Measurements from ENCODE around the gene JARID2.

JARID2 gene

DNA sequence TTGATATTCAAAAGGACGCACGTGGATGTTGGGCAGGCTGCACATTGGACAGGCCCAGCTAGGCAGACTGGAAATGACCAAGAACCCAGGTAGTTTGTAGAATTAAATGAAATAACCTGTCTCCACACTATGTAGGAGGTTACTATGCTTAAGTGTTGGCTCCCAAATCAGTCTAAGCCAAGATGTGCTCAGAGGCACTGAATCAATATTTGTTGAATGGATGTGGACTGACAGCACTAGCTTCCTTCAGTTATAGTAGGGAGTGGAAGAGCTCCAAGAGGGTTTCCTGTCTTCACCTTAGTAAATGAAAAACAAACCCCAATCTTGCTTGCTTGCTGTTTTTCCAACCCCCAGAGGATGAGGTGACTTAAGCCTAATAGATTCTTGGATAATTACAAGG, 180.5 kb downstream of the JARID2 start:
- no peak for DNase-seq

DNA sequence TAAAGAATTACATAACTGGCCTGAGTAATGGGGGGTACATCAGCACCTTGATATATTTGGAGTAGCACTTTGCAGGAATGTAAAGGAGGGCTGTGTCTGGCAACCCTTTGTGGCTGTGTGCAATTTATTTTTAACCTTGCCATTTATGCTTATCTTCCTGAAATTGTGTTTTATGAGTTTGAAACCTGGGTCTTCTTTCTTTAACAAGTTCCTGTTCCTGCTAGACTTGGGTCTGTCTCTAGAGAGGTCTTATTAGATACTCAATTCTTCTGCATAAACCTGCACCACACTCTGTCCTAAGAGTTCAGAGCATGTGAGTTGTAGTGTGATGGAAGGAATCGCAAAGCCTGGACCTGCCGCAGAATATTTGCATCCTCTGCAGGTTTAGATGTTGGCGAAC, 181.0 kb downstream of the JARID2 start:
- DNase-seq: no peak

DNA sequence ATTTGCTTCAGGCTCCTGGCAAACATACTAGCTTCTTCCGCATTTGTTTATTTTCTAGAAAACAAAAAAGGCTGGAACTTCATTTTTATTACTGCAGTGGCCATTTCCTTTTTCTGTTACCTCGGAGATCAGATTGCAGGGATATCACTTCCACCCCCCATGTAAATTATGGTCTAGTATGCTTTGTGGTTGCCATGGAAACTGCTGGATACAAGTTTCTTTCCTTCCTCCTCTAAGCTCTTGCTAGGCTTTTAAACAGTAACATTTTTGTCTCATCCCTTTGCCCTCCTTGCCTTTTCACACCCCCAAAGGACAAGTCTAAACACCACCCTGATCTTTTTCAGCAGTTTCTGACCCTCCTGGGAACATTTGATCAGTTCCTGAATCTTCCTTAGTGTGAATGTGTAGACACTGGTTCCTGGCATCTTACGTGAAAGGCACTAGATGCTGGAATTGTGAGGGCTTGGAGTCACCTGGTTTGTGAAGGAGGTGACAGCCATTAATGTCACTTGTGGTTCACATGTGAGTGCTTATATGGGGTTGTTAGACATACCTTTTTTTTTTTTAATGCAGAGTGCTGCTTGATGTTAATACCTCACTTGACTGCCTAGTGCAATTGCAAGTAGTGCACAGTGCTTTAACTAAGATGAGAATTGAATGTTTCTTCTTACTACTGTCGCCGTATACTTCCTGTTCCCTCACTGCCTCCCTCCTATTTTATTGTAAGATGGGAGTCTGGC, 181.6 kb downstream of the JARID2 start:
- peak; percentile 74 to 94 (median 86) for DNase-seq

DNA sequence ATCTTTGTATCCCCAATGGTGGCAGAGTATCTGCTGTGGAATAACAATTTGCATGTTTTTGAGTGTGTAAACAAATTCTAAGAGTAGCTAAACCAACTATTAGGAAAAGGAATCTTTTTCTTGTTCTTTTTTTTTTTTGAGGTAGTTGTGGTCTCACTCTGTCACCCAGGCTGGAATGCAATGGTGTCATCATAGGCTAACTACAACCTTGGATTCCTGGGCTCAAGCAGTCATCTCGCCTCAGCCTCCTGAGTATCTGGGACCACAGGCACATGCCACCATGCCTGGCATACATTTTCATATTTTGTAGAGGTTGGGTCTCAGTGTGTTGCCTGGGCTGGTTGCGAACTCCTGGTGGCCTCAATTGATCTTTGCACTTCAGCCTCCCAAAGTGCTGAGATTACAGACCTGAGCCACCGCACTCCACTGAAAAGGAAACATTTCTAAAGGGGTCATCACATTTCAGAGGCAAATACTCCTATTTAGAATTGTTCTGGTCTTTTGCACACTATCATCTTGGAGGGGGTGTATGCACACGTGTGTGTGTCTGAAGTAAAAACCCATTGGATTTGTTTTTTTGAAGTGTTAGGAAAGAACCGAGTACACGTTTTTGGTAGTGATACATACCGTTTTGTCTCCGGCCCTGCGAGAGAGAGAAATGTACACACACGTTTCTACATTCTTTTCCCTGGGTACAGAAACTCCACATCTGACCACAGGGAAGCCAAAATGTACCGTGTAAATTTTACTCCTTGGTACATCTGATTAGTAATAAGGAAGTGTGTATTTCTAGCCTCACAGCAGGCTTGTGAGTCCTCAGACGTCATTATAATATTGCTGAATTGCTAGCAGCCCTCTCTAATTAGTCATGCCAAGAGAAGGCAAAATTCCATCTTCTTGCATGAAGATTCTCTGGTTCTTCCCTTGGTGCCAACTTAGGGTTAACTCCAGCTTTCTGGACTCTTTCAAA, 183.6 kb downstream of the JARID2 start:
- peak; percentile 57 to 89 (median 72) for DNase-seq

DNA sequence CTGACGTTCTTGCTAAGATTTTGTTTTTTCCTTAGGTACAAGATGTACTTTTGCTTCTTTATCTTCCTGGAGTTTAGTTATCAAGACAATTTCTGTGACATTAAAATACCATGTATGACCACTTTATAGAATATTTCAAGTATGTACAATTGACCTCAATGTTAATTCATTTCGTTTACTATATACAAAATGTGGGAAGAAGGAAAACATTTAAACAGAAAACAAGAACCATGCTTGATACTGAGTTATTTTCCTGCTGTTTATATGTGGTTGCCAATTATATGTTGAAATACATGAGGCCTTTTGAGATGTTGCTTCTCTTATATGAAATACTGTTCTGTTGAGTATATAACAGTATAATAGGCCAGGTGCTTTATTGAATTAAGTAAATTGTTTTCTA, 184.3 kb downstream of the JARID2 start:
- no peak for DNase-seq

DNA sequence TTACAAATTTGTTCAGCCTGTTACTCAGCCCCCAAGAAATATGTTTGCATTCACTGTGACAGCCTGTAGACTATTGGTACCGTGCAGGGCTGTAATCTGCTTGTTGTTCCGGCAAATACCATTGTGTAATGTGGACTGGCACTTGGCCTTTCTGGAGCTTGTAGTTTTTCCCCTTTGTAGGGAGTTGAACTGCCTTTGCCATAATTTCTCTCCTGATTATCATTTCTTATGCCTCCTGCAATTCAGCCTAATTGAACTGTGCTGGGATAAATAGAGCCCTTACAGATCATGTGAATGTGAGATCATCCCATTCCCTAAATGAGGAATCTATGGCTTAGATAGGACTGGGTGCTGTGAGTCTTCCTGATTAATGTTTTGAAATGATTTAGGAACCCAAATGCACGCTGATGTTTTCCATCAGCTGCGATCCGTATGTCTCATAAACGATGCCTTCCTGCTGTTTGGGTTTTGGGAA, 185.1 kb downstream of the JARID2 start:
- DNase-seq: no peak

DNA sequence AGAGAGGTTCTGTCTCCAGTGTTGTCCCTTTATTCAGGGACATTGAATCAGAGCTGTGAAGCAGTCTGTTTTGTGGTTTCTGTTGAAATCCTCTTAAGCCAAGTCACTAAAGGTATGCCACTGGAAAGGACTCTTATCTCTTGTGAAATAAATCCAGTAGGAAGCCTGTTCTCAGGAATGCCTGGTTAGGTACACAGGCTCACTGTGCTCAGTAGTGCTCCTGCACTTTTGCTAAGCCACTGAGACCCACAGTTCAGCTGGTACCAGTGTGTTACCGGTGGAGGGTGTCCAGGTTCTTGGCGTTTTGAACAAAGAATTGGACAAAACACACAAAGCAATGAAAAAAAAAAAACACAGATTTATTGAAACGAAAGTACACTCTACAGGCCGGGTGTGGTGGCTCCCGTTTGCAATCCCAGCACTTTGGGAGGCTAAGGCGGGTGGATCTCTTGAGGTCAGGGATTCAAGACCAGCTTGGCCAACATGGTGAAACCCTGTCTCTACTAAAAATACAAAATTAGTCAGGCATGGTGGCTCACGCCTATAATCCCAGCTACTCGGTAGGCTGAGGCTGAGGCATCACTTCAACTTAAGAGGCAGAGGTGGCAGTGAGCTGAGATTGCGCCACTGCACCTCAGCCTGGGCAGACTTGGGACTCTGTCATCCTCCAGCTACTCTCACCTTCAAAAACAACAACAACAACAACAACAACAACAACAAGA, 186.1 kb downstream of the JARID2 start:
- DNase-seq: peak in 2 of 4 experiments; percentile 49 to 57

DNA sequence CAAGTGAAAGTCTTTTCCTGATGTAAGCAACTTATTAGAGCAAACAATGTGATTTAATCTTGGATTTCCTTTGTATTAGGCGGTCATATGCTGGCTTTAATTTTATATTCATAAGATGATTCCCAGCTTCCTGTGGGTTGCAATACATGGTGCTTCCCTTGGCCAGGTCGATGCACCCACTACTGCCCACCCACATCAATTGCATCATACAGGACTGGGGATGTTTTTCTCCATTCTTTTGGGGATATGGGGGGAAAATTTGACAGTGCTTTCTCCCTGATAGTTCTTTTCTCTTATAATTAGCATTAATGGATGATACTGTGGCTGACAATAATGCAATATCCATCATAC, 187.6 kb downstream of the JARID2 start:
- peak in 1 of 4 experiments; percentile 27 for DNase-seq

DNA sequence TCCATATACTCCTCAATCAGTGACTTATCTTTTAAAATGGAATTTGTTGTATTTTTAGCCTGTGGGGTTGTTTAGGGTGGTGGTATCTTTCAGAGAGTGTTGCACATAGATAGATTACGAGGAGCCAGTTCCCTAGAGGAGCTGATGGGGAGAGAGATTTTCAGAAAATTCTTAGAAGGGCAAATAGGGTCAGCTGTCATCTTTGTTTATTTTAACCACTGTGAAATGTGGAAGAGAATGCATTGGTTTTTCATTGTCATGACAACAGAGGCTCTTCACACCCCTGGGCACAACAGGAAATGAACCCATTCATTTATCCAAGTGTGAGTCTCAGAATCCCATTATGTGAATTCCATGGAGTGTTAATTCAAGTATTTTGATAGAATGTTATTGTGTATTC, 188.4 kb downstream of the JARID2 start:
- DNase-seq: no peak

DNA sequence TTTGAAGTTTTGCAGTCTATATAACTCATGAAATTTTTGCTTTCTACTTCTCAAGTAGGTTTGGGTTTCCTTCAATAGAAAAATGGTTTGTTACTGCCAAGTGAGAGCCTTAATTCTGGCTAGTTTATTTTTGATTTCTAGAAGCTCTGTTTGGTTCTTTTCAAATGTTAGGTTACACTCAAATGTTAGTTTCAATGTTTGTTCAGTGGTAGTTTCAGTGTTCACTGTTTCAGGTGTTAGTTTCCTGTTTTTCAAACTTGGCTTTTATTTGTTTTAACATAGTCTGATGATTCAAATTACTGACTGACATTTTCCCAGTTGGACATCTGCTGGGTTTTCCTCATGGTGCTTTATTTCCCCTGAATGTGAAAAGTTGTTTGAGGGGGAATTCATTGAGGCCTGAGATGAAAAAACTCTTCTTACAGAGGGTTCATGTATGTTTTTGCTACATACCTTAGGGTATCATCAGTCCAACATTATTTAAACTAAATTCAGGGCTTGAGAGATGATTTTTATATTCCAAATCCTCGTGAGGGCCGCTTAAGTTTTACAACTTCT, 189.0 kb downstream of the JARID2 start:
- DNase-seq: no peak

DNA sequence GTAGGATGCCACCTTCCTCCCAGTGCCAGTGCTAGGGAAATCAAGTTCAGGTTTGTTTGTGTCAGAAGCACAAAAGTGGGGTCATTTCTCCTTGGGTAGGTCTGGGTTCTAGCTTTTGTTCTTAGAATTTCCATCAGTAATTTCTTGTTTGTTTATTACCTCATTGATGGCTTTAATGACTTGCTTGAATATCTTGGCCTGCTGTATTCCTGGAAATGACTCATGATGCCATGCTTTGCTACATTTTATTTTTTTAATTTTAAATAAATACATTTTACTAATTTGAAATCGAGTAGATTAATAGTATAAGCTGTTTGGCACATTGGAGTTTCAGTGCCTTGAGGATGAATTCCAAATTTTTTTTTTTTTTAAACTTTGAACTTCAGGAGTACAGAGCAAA, 189.6 kb downstream of the JARID2 start:
- no peak for DNase-seq

DNA sequence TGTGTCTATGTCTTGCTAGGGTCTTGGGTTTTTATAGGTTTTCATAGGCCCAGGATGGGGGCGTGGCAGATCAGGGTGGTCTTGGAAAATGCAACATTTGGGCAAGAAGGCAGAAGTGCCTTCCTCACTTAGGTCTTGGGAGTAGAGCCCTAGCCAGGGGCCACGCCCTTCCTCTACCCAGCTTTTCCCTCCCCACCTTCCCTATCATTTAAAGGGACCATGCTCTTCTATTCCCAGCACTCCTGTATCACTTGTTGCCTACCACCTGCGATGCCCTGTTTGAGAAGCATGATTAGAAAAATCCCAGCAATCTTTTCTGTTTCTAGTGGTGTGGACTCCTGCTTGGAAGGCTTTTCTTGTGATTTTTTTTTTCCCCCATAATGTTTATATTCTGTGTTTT, 190.6 kb downstream of the JARID2 start:
- no peak for DNase-seq

DNA sequence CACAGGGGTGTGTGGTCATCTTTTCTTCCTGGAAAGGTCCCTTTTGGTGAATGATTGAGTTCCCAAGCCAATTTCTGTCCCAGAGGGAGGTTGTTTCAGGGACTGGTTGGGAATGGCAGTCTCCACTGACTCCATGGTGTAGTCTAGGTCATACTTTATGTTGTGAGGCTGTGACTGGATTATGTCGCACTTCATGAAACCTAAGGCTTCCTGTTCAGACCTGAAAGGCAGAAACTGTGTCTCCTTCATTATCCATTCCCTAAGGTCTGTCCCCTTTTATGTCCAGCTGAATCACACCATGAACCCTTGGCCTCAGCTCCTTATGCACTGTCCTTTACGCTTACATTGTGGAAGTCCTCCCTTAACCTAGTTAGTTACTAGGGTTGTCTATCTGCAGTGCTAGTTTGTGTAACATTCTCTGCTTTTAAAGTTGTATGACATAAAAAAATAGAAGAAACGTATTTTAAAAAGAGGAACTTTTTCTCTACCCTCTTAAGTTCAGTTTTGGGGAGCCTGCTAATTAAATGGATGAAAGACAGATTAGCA, 191.3 kb downstream of the JARID2 start:
- peak in 1 of 4 experiments; percentile 53 for DNase-seq

DNA sequence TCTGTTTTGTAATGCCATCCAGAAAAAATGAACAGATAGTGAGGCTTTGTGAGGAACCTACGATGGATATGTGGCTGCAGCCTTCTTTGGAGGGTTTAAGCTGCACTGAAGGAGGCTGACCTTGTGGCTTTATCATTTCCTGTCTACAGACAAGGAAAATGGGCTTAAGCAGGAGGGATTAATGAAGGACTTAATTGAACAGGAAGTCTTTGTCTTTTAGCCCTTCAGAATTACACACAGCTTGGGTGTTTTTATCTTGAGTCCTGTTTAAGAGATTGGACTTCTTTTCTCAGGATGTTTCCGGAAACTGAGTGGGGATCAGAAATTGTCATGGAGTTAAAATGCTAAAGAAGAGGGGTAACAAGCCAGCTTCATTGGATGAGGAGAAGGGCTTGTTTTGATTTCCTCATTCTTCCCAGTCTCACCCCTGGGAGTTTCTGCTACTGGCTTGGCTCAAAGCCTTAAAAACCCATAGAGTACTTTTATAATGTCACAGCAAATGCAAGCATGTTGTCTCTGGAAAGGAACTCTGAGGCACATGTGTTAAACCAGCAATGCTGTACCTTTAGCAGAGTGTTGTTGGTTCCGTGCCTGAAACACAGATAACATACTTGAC, 193.6 kb downstream of the JARID2 start:
- DNase-seq: no peak

DNA sequence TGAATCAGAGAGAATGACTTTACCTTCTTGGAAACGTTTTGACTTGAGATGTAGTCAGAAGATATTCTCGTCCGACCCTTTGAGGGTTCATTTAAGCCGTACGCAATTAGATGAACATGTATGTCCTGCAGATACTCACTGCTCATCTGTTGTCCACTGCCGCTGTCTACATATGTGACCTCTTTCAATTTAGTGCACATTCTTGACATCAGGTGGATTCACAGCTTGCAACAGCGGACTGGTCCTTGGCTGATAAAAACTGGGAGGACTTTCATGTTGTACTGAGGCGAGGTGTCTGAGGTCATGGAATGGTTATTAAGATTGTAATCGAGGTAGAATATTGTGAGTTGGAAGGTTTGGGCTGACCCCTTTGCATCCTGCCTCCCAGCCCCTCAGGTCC, 194.2 kb downstream of the JARID2 start:
- DNase-seq: no peak

DNA sequence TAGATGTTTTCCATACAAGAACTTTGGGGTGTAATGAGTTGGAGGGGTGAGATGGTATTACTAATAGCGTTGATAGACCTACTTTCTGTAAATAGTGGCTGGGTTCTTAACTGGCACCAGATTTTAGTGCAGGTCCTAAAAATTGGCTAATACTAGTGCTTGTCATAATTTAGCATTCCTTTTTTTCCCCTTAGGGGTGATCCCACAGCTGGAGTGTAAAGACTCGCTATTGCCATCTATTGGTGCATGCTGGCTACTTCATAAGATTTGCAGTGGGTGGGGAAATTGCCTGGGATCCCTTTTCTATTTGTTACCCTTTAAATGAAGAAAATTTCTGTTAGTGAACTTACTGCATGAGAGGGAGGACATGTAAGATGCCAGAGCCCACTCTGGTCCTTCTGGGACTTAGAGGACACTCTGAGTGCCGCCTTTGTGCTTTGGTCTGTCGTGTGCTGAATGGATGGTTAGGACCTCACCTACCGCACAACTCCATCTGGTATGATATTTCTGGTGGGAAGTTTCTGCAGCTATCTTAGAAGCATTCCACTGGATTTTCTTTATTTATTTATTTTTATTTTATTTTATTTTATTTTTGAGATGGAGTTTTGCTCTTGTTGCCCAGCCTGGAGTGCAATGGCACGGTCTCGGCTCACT, 195.5 kb downstream of the JARID2 start:
- DNase-seq: peak; percentile 66 to 83 (median 78)

DNA sequence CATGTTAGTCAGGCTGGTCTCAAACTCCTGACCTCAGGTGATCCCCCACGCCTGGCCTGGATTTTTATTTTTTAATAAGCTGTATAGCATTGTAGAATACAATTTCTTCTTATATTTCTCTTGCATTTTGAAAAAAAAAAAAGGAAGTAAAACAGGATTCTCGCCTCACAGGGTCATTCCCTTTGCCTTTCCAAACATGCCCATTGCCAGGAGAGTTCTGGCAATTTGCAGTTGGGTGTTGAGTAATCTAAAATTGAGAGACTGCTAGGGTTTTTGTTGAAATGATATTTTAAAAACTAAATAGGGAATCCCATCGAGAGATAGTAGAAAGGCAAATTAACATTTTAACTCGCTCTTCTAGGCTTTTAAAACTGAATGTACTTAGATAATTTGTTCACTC, 196.1 kb downstream of the JARID2 start:
- peak; percentile 27 to 66 (median 58) for DNase-seq

DNA sequence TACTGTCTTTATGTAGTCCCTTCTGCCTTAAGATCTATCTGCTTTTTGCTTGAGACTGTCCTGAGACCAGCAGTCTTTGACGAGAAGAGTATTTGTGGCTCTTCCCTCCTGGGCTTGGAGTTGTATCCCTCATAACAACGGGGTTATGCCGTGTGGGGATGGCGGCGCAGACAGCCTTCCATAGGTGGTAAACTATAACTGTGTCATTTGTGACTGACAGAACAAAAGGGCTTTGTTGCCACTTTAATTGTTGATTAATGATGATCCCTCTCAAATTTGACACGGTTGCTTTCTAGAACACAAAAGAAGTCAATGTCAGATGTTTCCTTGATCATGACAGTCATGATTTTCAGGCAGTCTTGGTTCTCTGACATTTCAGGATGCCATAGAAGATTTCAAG, 196.6 kb downstream of the JARID2 start:
- DNase-seq: no peak

DNA sequence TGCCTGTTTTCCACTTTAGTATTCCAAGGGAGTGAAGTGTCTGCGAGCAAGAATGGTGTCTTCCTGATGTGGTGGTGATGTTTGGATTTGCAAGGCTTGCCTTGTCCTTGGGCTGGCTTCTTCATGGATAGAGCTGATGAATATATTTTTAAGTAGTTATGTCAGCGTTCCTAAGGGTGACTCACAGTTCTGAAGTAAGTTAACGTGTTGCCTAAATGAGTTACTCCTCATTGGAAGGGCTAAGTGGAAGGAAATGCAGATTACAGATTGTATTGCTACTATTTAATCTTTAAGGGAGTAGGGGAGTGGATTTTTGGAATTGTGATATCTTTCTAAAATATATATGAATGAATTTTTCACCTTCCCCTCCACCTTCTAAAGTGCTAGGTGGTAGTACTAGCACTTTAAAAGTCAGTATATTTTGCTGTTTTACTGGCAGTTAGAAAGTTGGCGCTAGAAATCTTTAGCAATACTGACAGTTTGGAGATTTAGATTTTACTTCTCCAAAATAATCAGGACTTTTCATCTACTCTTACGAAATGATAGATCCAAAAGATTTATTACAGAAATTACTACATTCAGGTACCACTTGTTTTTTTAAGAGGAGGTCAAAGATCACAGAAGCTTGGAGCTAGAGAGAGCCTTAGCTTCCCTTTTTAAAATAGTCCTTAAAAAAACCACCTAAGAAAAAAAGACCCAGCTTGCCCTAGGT, 197.4 kb downstream of the JARID2 start:
- peak; percentile 49 to 86 (median 70) for DNase-seq

DNA sequence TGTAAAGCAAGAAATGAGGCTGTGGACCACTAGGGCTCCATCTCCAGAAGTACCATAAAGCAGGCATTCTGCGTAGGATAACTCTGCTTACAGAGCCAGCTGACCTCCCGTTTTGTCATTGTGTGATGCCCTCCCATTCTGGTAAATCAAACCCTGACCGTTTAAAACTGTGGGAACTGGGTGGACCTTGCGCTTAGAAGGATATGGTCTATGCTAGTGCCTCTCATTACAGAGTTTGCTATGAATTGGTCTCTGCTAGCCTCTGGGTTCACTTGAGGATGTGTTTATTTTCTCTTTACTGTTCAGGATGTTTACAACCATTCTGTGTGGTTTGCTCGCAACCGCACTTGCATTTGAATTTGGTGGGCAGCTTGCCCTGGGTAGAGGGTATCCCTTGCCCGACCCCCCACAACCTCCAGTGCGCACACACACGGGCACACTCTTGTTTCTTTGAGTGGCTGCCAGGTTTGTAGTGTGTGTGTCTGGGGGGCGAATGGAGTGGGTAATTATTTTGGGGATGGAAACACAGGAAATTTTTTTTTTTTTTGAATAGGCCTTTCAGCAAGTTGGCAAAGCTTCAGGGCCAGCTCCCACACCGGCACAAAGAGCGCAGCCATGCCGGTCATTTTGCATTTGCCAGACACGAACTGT, 198.3 kb downstream of the JARID2 start:
- no peak for DNase-seq
